HG03108 (cell line): ENCODE results near the gene TMEM200B.
"Not testable (repeated sequence)": the region's sequence is repeated elsewhere in the genome, so short reads cannot be mapped to it uniquely, and the experiment has no call there.

Experiments
- ATAC-seq: cut with Tn5 transposase; IDR thresholded peaks from one replicate; pipeline ENCODE4 v1.9.1; 2021; ENCODE audit warnings: moderate library complexity; ENCODE audit not compliant: unreplicated experiment

TMEM200B gene

GRCh38 chr1:29123887-29124365 lies at the start of gene TMEM200B:
Gene TMEM200B (minus strand): TSS chr1:29123903. CDS start chr1:29121828, 2,075 bp downstream.
- ATAC-seq, result no peak

GRCh38 chr1:29172415-29172939 lies 48.8 kb upstream of the TMEM200B start:
- no peak for ATAC-seq

- no peak for ATAC-seq
Measured at GRCh38 chr1:29171521-29171920, 47.8 kb upstream of the TMEM200B start.

- no peak for ATAC-seq
Measured at GRCh38 chr1:29171089-29171488, 47.4 kb upstream of the TMEM200B start.

GRCh38 chr1:29169976-29170375 lies 46.3 kb upstream of the TMEM200B start:
- no peak for ATAC-seq

- ATAC-seq, result no peak
Measured at GRCh38 chr1:29167904-29168303, 44.2 kb upstream of the TMEM200B start.

GRCh38 chr1:29166291-29166878 lies 42.7 kb upstream of the TMEM200B start:
- no peak for ATAC-seq

- no peak for ATAC-seq
Measured at GRCh38 chr1:29164588-29164987, 40.9 kb upstream of the TMEM200B start.

- no peak for ATAC-seq
Measured at GRCh38 chr1:29162476-29163138, 38.9 kb upstream of the TMEM200B start.

- ATAC-seq, result no peak
Measured at GRCh38 chr1:29162025-29162424, 38.3 kb upstream of the TMEM200B start.

GRCh38 chr1:29159773-29160172 lies 36.1 kb upstream of the TMEM200B start:
- no peak for ATAC-seq

GRCh38 chr1:29157269-29157601 lies 33.5 kb upstream of the TMEM200B start:
- no peak for ATAC-seq

GRCh38 chr1:29156543-29157268 lies 33.0 kb upstream of the TMEM200B start:
- no peak for ATAC-seq

- ATAC-seq, result no peak
Measured at GRCh38 chr1:29152046-29152805, 28.5 kb upstream of the TMEM200B start.

GRCh38 chr1:29150346-29150745 lies 26.6 kb upstream of the TMEM200B start:
- not testable (repeated sequence) for ATAC-seq

GRCh38 chr1:29148656-29149491 lies 25.2 kb upstream of the TMEM200B start:
- no peak for ATAC-seq

GRCh38 chr1:29145739-29146437 lies 22.2 kb upstream of the TMEM200B start:
- ATAC-seq, result no peak

GRCh38 chr1:29144178-29144577 lies 20.5 kb upstream of the TMEM200B start:
- no peak for ATAC-seq

- ATAC-seq, result no peak
Measured at GRCh38 chr1:29142714-29143113, 19.0 kb upstream of the TMEM200B start.
